K562 (cell line): ENCODE results near the gene TRA2B. TPM values are rescaled to one million over a fixed set of nuclear protein-coding genes. Genes with fewer than 3 reads are reported as not detected.

Source experiments
- ATAC-seq: fragments of 200-7000 bp; cut with Tn5 transposase; 3 replicates; pipeline ENCODE4 v1.9.1; 2020; ENCODE audit warnings: moderate library complexity
- BruUV-seq: library from RNA; stranded (reverse); fragments of 400-500 nt; replicated peaks from 2 replicates; lab custom pipeline; 2021; lab: Mats Ljungman, UMichigan
- CTCF ChIA-PET: fragments of 300-600 bp; formaldehyde crosslinking; extraction: SDS; loops from one replicate; lab custom pipeline; 2021; ENCODE audit warnings: low intra/inter-chr PET ratio; lab: Yijun Ruan, JAX
- POLR2A ChIA-PET: fragments of 300-600, 350-650 bp; sonication (Branson Sonifier 250); formaldehyde crosslinking; extraction: SDS; loops from one replicate; lab custom pipeline; 2021; ENCODE audit warnings: antibody characterized with exemption, inconsistent platforms; lab: Yijun Ruan, JAX
- DNase-seq, 4 experiments: peaks; one replicate each; pipeline versions ENCODE4 v3.0.0 to v3.0.0-alpha.2; 2011 to 2018; ENCODE audit warnings: low spot score in 3 of 4, mixed read lengths in 3 of 4; ENCODE audit errors: extremely low read depth in 1 of 4
- FAIRE-seq: peaks from 2 replicates; lab custom pipeline; 2011; peaks lifted over from hg19 to GRCh38; lab: Jason Lieb, UNC
- H2AFZ ChIP-seq: 2 replicates; pipeline ENCODE4 v1.6.0; 2011; ENCODE audit warnings: low read depth, low read length, control low read depth, inconsistent platforms
- H3K27ac ChIP-seq: fragments of 200-600 bp; 3 replicates; pipeline ENCODE4 v1.8.0; 2011; ENCODE audit warnings: low read depth, mild to moderate bottlenecking, control low read depth, inconsistent platforms, low read length, moderate library complexity, mixed read lengths; ENCODE audit errors: extremely low read depth
- H3K27me3 ChIP-seq, 2 experiments: fragments of 300-600 bp in 1 of 2; 2 replicates in 1 of 2; 3 replicates in 1 of 2; pipeline versions ENCODE4 v1.6.0 to v1.8.0; 2011; ENCODE audit warnings: inconsistent platforms in 2 of 2, low read length in 2 of 2, mild to moderate bottlenecking in 1 of 2, mixed read lengths in 1 of 2, moderate library complexity in 1 of 2; ENCODE audit not compliant: control insufficient read depth in 2 of 2, insufficient read depth in 2 of 2
- H3K36me3 ChIP-seq: fragments of 300-600 bp; 3 replicates; pipeline ENCODE4 v1.8.0; 2011; ENCODE audit warnings: mild to moderate bottlenecking, low read length, inconsistent platforms; ENCODE audit not compliant: control insufficient read depth, insufficient read depth
- H3K4me1 ChIP-seq, 2 experiments: fragments of 200-600 bp in 1 of 2; replicated peaks in 1 of 2; 2 replicates in 1 of 2; 3 replicates in 1 of 2; pipeline versions ENCODE4 v1.5.1 to v1.8.0; 2011; ENCODE audit warnings: inconsistent platforms in 2 of 2, low read length in 2 of 2, mild to moderate bottlenecking in 1 of 2, mixed read lengths in 1 of 2, moderate library complexity in 1 of 2; ENCODE audit not compliant: control insufficient read depth in 2 of 2, insufficient read depth in 2 of 2
- H3K4me2 ChIP-seq: 2 replicates; pipeline ENCODE4 v1.6.1; 2011; ENCODE audit warnings: low read length, control low read depth, inconsistent platforms, mixed read lengths; ENCODE audit not compliant: insufficient read depth
- H3K4me3 ChIP-seq: fragments of 200-600 bp; sonication (generic), shearing (Covaris generic); 2 replicates; pipeline ENCODE4 v1.5.1; 2016; ENCODE audit warnings: control low read depth, inconsistent platforms
- H3K79me2 ChIP-seq: fragments of 200-600 bp; 3 replicates; pipeline ENCODE4 v1.8.0; 2011; ENCODE audit warnings: low read length, inconsistent platforms; ENCODE audit not compliant: control insufficient read depth, insufficient read depth
- H3K9ac ChIP-seq, 2 experiments: 2 replicates each; pipeline versions ENCODE4 v1.6.0 to v1.6.1; 2011; ENCODE audit warnings: low read depth in 2 of 2, low read length in 2 of 2, control low read depth in 1 of 2, inconsistent platforms in 1 of 2, mild to moderate bottlenecking in 1 of 2, mixed read lengths in 1 of 2; ENCODE audit not compliant: insufficient read depth in 1 of 2
- H3K9me1 ChIP-seq: one replicate; pipeline ENCODE4 v1.6.0; 2011; ENCODE audit warnings: inconsistent platforms, mild to moderate bottlenecking, low read length, moderate library complexity; ENCODE audit not compliant: control insufficient read depth, insufficient read depth
- H3K9me3 ChIP-seq: replicated peaks from 2 replicates; pipeline ENCODE4 v1.5.1; 2011; ENCODE audit warnings: low read depth, low read length, inconsistent platforms; ENCODE audit not compliant: control insufficient read depth, insufficient read depth
- H4K20me1 ChIP-seq: replicated peaks from 2 replicates; pipeline ENCODE4 v1.6.1; 2011; ENCODE audit warnings: low read length, inconsistent platforms, mixed read lengths; ENCODE audit not compliant: control insufficient read depth, insufficient read depth
- ELF4 ChIP-seq: fragments of 450-650 bp; formaldehyde crosslinking; IDR thresholded peaks from 2 replicates; pipeline ENCODE4 v1.4.0; 2022; ENCODE audit warnings: missing genetic modification characterization
- KDM1A ChIP-seq, 2 experiments: fragments of 450-650 bp; IDR thresholded peaks; 2 replicates each; pipeline ENCODE4 v1.6.1; 2016; ENCODE audit warnings: mild to moderate bottlenecking in 2 of 2
- RAD51 ChIP-seq: fragments of 450-650 bp; IDR thresholded peaks from 2 replicates; pipeline ENCODE4 v1.7.1; 2016; ENCODE audit warnings: low read depth, mild to moderate bottlenecking, borderline replicate concordance
- RB1 ChIP-seq: fragments of 450-650 bp; IDR thresholded peaks from 2 replicates; pipeline ENCODE4 v1.6.1; 2017; ENCODE audit warnings: low read depth, mild to moderate bottlenecking
- TAF1 ChIP-seq: IDR thresholded peaks from 2 replicates; pipeline ENCODE4 v1.6.1; 2011; ENCODE audit warnings: mild to moderate bottlenecking, low read length, moderate library complexity; ENCODE audit not compliant: insufficient read depth, control insufficient read depth, severe bottlenecking; ENCODE audit errors: extremely low read depth
- ZNF24 ChIP-seq: fragments of 450-650 bp; IDR thresholded peaks from 2 replicates; pipeline ENCODE4 v1.6.1; 2016
- ZNF668 ChIP-seq: fragments of 250-450 bp; sonication (Bioruptor Pico); IDR thresholded peaks from 2 replicates; pipeline ENCODE4 v1.8.0; 2022; ENCODE audit warnings: mild to moderate bottlenecking, inconsistent platforms
- WGBS: fragments of 100-300 bp; shearing (Covaris generic); methylation state at CpG from one replicate; pipeline ENCODE4 v1.1.6; 2016; ENCODE audit warnings: low coverage, mixed read lengths; ENCODE audit not compliant: insufficient coverage; ENCODE audit errors: missing lambda C conversion rate; 5-methylcytosine and 5-hydroxymethylcytosine counted together
- in situ Hi-C: fragments of 300-500 bp; cut with MboI; formaldehyde crosslinking; loops from 4 replicates; pipeline ENCODE4 v1.15.0; 2018; ENCODE audit warnings: inconsistent platforms, mixed read lengths
- intact Hi-C: fragments of 100-400 bp; cut with micrococcal nuclease; formaldehyde crosslinking; loops from 2 replicates; pipeline ENCODE4 v1.14.2; 2022
- polyA plus RNA-seq, 8 experiments: library from polyadenylated mRNA; depleted of rRNA in 4 of 8; stranded (reverse) in 5 of 8; unstranded in 3 of 8; fragments of >200 nt; fragmentation: Nextera tagmentation in 2 of 8; fragmentation: Illumina TruSeq in 1 of 8; extraction: Ambion mirVana in 2 of 8; extraction: Trizol in 1 of 8; gene quantifications; 2 replicates each; pipeline versions ENCODE4 v1.2.1 to v1.2.3, GENCODE V29; 2011 to 2014; ENCODE audit warnings: inconsistent platforms in 1 of 8, missing spikeins in 1 of 8
- total RNA-seq, 7 experiments: library from RNA; depleted of rRNA in 6 of 7; stranded (reverse); fragments of >200 nt in 6 of 7; fragmentation: Illumina TruSeq in 2 of 7; extraction: Trizol in 2 of 7; gene quantifications; 2 replicates each; pipeline versions ENCODE4 v1.2.1 to v1.2.3, GENCODE V29; 2011 to 2021; ENCODE audit warnings: low replicate concordance in 1 of 7
- TF ChIP-seq, protein P1 (sequence below): sonication (generic); formaldehyde crosslinking; IDR thresholded peaks from 2 replicates; pipeline ENCODE4 v1.5.0; 2020; ENCODE audit warnings: missing genetic modification reagents
- TF ChIP-seq, protein P2 (sequence below): fragments of 250-450 bp; sonication (Bioruptor Pico); IDR thresholded peaks from 2 replicates; pipeline ENCODE4 v1.4.0; 2020; ENCODE audit warnings: borderline replicate concordance

The TRA2B gene
- total and polyA plus RNA-seq, 9 of the 15 experiments (the other 6 are each of a cell fraction or from before 2014, with no cell fraction given) = 105 to 411 (median 278) TPM

DNA sequence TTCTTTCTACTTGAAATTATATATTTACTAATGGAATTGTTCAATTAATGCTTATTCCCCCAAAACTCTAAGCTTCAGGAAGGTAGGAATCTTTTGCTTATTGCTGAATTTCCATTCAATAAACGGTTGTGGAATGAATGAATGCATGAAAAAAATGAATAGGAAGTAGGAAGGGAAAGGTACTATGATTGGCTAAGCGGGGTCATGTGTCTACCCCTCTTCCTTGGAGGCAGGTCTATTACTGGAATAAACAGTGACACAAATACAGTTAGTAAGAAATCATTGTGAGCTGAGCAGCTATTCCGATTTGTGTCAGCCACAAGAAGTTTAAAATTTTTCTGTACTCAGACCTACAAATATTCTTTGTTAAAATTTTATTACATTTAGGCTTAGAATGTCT is 10.5 kb upstream of the TRA2B start:
- TF ChIP-seq TAF1 = no peak
- TF ChIP-seq ZNF668 (CRISPR knock-in tag) = no peak
- TF ChIP-seq, protein P1, sequence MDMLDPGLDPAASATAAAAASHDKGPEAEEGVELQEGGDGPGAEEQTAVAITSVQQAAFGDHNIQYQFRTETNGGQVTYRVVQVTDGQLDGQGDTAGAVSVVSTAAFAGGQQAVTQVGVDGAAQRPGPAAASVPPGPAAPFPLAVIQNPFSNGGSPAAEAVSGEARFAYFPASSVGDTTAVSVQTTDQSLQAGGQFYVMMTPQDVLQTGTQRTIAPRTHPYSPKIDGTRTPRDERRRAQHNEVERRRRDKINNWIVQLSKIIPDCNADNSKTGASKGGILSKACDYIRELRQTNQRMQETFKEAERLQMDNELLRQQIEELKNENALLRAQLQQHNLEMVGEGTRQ = peak; percentile 77
- no peak for TF ChIP-seq KDM1A (IDR thresholded peaks at IDR 0.05)
- TF ChIP-seq ZNF24 = 0 out of 2 replicates have a peak, but pooled peaks have one; percentile 22
- TF ChIP-seq RAD51 = peak; percentile 59; the same call in 1 of the 2 replicates
- TF ChIP-seq, protein P2, sequence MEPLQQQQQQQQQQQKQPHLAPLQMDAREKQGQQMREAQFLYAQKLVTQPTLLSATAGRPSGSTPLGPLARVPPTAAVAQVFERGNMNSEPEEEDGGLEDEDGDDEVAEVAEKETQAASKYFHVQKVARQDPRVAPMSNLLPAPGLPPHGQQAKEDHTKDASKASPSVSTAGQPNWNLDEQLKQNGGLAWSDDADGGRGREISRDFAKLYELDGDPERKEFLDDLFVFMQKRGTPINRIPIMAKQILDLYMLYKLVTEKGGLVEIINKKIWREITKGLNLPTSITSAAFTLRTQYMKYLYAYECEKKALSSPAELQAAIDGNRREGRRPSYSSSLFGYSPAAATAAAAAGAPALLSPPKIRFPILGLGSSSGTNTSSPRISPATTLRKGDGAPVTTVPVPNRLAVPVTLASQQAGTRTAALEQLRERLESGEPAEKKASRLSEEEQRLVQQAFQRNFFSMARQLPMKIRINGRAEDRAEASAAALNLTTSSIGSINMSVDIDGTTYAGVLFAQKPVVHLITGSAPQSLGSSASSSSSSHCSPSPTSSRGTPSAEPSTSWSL (CRISPR knock-in tag) = no peak
- TF ChIP-seq ELF4 (CRISPR knock-in tag) = no peak
- TF ChIP-seq RB1 = no peak
- DNase-seq = peak in 2 of 4 experiments; percentile 26 to 30
- Histone ChIP-seq H3K9ac (no peak overlapping the region), H3K27ac (no peak overlapping the region), H3K4me3 (no peak overlapping the region), H3K36me3 (no peaks in the 10 kb centered on the region), H3K27me3 (no peaks in the 10 kb centered on the region), H4K20me1 (no peaks in the 10 kb centered on the region), H2AFZ (peak overlapping the region; percentile 64), H3K79me2 (no peaks in the 10 kb centered on the region), H3K9me3 (no peaks in the 10 kb centered on the region), H3K4me1 (peaks cover 0 to 2% of the 10 kb centered on the region in 2 experiments; a peak in 2 of 5 replicates), H3K4me2 (no peak overlapping the region), H3K9me1 (no peaks in the 10 kb centered on the region)
- intact Hi-C loops (no loop called here), in situ Hi-C loops (no loop called here)
- FAIRE-seq = no peak
- 28% methylated on average over 3 of the region's 3 CpGs for WGBS
- ATAC-seq = peak; percentile 52; the same call in 2 of the 3 replicates
- BruUV-seq = no TSS peak
- CTCF ChIA-PET = no interaction called here
- POLR2A ChIA-PET = interaction anchor here (1.0 kb wide), 1 partner anchor 11 kb away, joined by 4 read pairs; the partner anchor contains the start of gene TRA2B
